Measurements from ENCODE around the gene SAMD8. TPM values are rescaled to one million over a fixed set of nuclear protein-coding genes. Genes with fewer than 3 reads are reported as not detected.

Gene SAMD8
- total RNA-seq = 10 to 100 TPM; 19.8 to 42.0 TPM

GRCh38 chr10:75111365-75111906, at the start of gene SAMD8:
Gene SAMD8, plus strand, starts transcription at chr10:75111656. Its CDS starts 38,873 bp downstream, at chr10:75150529.
- Mint-ChIP-seq H3K27me3 (no peaks in the 10 kb centered on the region), H3K4me1 (peaks cover 31% of the 10 kb centered on the region), H3K4me3 (peak within 1 kb of the TSS; percentile 98), H3K36me3 (ENCODE audit: low read depth) (peaks cover 34% of the 10 kb centered on the region), H3K27ac (peak within 1 kb of the TSS; percentile 99), H3K9me3 (no peaks in the 10 kb centered on the region)
- ATAC-seq (replicated peaks) = peak; percentile 85

- Mint-ChIP-seq H3K27me3 (no peaks in the 10 kb centered on the region), H3K4me3 (no peak overlapping the region), H3K27ac (peak overlapping the region; percentile 13)
Observed at GRCh38 chr10:75061709-75062505, 49.5 kb upstream of the SAMD8 start.

GRCh38 chr10:75062506-75063299, 48.8 kb upstream of the SAMD8 start:
- H3K9me3 Mint-ChIP-seq = no peaks in the 10 kb centered on the region
- peak overlapping the region; percentile 6 for H3K27ac Mint-ChIP-seq
- H3K4me1 Mint-ChIP-seq = no peaks in the 10 kb centered on the region
- no peaks in the 10 kb centered on the region for H3K36me3 Mint-ChIP-seq (ENCODE audit: low read depth)
- ATAC-seq (replicated peaks) = no peak
- no peaks in the 10 kb centered on the region for H3K27me3 Mint-ChIP-seq
- H3K4me3 Mint-ChIP-seq = no peak overlapping the region

More at GRCh38 chr10:75061709-75062505, 49.5 kb upstream of the SAMD8 start:
- H3K36me3 Mint-ChIP-seq (ENCODE audit: low read depth) = no peaks in the 10 kb centered on the region
- no peaks in the 10 kb centered on the region for H3K4me1 Mint-ChIP-seq
- ATAC-seq (replicated peaks) = no peak
- H3K9me3 Mint-ChIP-seq = no peaks in the 10 kb centered on the region

- H3K27ac Mint-ChIP-seq = no peak overlapping the region
Observed at GRCh38 chr10:75063461-75064230, 47.8 kb upstream of the SAMD8 start.

GRCh38 chr10:75065076-75065475, 46.4 kb upstream of the SAMD8 start:
- Mint-ChIP-seq H3K36me3 (ENCODE audit: low read depth) (no peaks in the 10 kb centered on the region), H3K27ac (no peak overlapping the region), H3K4me3 (no peak overlapping the region), H3K27me3 (no peaks in the 10 kb centered on the region), H3K9me3 (no peaks in the 10 kb centered on the region), H3K4me1 (peaks cover 1% of the 10 kb centered on the region)
- ATAC-seq (replicated peaks) = no peak

More at GRCh38 chr10:75063461-75064230, 47.8 kb upstream of the SAMD8 start:
- H3K27me3 Mint-ChIP-seq = no peaks in the 10 kb centered on the region
- H3K4me1 Mint-ChIP-seq = no peaks in the 10 kb centered on the region
- H3K4me3 Mint-ChIP-seq = no peak overlapping the region
- H3K36me3 Mint-ChIP-seq (ENCODE audit: low read depth) = no peaks in the 10 kb centered on the region
- no peak for ATAC-seq (replicated peaks)
- no peaks in the 10 kb centered on the region for H3K9me3 Mint-ChIP-seq

GRCh38 chr10:75066271-75066670, 45.2 kb upstream of the SAMD8 start:
- Mint-ChIP-seq H3K27me3 (no peaks in the 10 kb centered on the region), H3K9me3 (no peaks in the 10 kb centered on the region), H3K4me3 (no peak overlapping the region), H3K27ac (no peak overlapping the region), H3K4me1 (peaks cover 6% of the 10 kb centered on the region), H3K36me3 (ENCODE audit: low read depth) (no peaks in the 10 kb centered on the region)
- ATAC-seq (replicated peaks) = no peak

- Mint-ChIP-seq H3K9me3 (no peaks in the 10 kb centered on the region), H3K4me1 (peaks cover 6% of the 10 kb centered on the region), H3K4me3 (no peak overlapping the region), H3K27ac (no peak overlapping the region), H3K36me3 (ENCODE audit: low read depth) (no peaks in the 10 kb centered on the region), H3K27me3 (no peaks in the 10 kb centered on the region)
- ATAC-seq (replicated peaks) = no peak
Observed at GRCh38 chr10:75067272-75067671, 44.2 kb upstream of the SAMD8 start.

GRCh38 chr10:75068523-75068922, 42.9 kb upstream of the SAMD8 start:
- ATAC-seq (replicated peaks) = no peak
- Mint-ChIP-seq H3K4me3 (no peak overlapping the region), H3K4me1 (peaks cover 6% of the 10 kb centered on the region), H3K36me3 (ENCODE audit: low read depth) (no peaks in the 10 kb centered on the region), H3K27me3 (no peaks in the 10 kb centered on the region), H3K27ac (no peak overlapping the region), H3K9me3 (no peaks in the 10 kb centered on the region)

GRCh38 chr10:75070476-75070875, 41.0 kb upstream of the SAMD8 start:
- ATAC-seq (replicated peaks) = peak; percentile 18
- H3K27ac Mint-ChIP-seq = peak overlapping the region; percentile 72

GRCh38 chr10:75070961-75071428, 40.5 kb upstream of the SAMD8 start:
- no peaks in the 10 kb centered on the region for H3K9me3 Mint-ChIP-seq
- peaks cover 6% of the 10 kb centered on the region for H3K4me1 Mint-ChIP-seq
- no peaks in the 10 kb centered on the region for H3K27me3 Mint-ChIP-seq
- H3K27ac Mint-ChIP-seq = peak overlapping the region; percentile 72
- no peaks in the 10 kb centered on the region for H3K36me3 Mint-ChIP-seq (ENCODE audit: low read depth)
- no peak for ATAC-seq (replicated peaks)
- no peak overlapping the region for H3K4me3 Mint-ChIP-seq

More at GRCh38 chr10:75070476-75070875, 41.0 kb upstream of the SAMD8 start:
- Mint-ChIP-seq H3K4me1 (peaks cover 6% of the 10 kb centered on the region), H3K9me3 (no peaks in the 10 kb centered on the region), H3K4me3 (no peak overlapping the region), H3K36me3 (ENCODE audit: low read depth) (no peaks in the 10 kb centered on the region), H3K27me3 (no peaks in the 10 kb centered on the region)

- Mint-ChIP-seq H3K4me1 (peaks cover 6% of the 10 kb centered on the region), H3K9me3 (no peaks in the 10 kb centered on the region), H3K27me3 (no peaks in the 10 kb centered on the region), H3K27ac (no peak overlapping the region), H3K4me3 (no peak overlapping the region), H3K36me3 (ENCODE audit: low read depth) (no peaks in the 10 kb centered on the region)
- ATAC-seq (replicated peaks) = no peak
Observed at GRCh38 chr10:75071756-75072155, 39.7 kb upstream of the SAMD8 start.

- peaks cover 6% of the 10 kb centered on the region for H3K4me1 Mint-ChIP-seq
- H3K4me3 Mint-ChIP-seq = no peak overlapping the region
- no peaks in the 10 kb centered on the region for H3K9me3 Mint-ChIP-seq
- H3K27ac Mint-ChIP-seq = no peak overlapping the region
- H3K36me3 Mint-ChIP-seq (ENCODE audit: low read depth) = no peaks in the 10 kb centered on the region
- no peak for ATAC-seq (replicated peaks)
- H3K27me3 Mint-ChIP-seq = no peaks in the 10 kb centered on the region
Observed at GRCh38 chr10:75072727-75073126, 38.7 kb upstream of the SAMD8 start.

- no peak for ATAC-seq (replicated peaks)
- no peak overlapping the region for H3K4me3 Mint-ChIP-seq
- no peaks in the 10 kb centered on the region for H3K36me3 Mint-ChIP-seq (ENCODE audit: low read depth)
- H3K4me1 Mint-ChIP-seq = peaks cover 6% of the 10 kb centered on the region
- no peaks in the 10 kb centered on the region for H3K9me3 Mint-ChIP-seq
- no peak overlapping the region for H3K27ac Mint-ChIP-seq
- no peaks in the 10 kb centered on the region for H3K27me3 Mint-ChIP-seq
Observed at GRCh38 chr10:75073442-75073841, 38.0 kb upstream of the SAMD8 start.

Measured in activated T-helper 17 cell treated with anti-CD3 and anti-CD28 coated beads, Interleukin-2, amount 50 U/mL, for 72 hours (primary cell).